Cardiac ventricle fibroblast (primary cell): ENCODE results near the gene NEBL. TPM values are rescaled to one million over a fixed set of nuclear protein-coding genes. Genes with fewer than 3 reads are reported as not detected.

Source experiments
- total RNA-seq: library from RNA; depleted of rRNA; stranded (reverse); fragments of >200 nt; gene quantifications from 2 replicates; pipeline ENCODE4 v1.2.3, GENCODE V29; 2015

NEBL gene
- total RNA-seq: 25.9 and 28.7 TPM in 2 replicates

GRCh38 chr10:20897146-20897825, at the start of gene NEBL:
Gene NEBL (minus strand): TSS chr10:20897311. CDS start chr10:20897205, 106 bp downstream.

